GM21367 (cell line): ENCODE results near the gene TRAPPC12.
"Not testable (repeated sequence)": the region's sequence is repeated elsewhere in the genome, so short reads cannot be mapped to it uniquely, and the experiment has no call there.

Source experiments
- ATAC-seq: cut with Tn5 transposase; IDR thresholded peaks from one replicate; pipeline ENCODE4 v1.9.1; 2021; ENCODE audit not compliant: unreplicated experiment

Gene TRAPPC12

DNA sequence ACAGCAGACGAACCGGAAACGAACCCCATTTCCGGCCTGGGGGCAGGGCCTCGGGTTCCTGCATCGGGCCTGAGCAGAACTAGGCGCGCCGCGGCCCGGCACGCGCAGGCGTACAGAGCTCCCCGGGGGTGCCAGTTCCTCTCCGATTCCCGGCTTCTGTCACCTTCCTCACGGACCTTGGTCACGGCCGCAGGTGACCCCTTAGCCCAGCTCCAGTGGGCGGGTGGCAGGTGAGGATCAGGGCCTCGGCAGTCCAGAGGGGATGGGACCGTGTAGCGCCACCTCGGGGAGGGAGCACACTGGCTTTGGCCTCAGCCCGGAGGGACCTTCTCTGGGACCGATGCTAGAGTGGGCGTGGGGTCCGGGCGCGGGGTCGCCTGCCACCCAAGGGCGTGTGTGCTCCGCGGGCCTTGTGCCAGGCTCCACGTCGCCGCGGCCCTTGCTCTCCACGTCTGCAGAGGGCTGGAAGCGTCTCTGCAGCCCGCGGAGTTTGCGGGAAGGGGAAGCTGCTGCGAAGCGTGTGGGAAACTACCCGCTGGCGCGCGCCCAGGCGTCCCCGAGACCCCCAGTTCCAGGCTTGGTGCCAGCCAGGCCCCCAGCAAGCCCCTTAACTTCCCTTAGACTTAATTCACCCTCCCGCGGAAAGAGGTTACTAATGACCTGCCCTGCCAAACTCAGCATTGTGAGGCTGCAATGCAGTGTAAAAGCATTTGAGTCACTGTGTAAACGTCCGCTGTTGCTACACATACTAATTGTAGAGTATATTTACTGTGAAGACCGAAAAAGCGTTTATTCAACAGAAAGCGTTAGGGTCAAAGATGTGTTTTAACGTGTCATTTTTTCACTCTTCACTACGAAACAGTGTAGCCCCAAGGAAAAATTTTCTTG lies at the start of gene TRAPPC12:
Gene TRAPPC12, plus strand, starts transcription at position 48 of the 888 bp plus-strand sequence. CDS start 7,930 bp downstream, outside the sequence.
- peak; percentile 67 for ATAC-seq

DNA sequence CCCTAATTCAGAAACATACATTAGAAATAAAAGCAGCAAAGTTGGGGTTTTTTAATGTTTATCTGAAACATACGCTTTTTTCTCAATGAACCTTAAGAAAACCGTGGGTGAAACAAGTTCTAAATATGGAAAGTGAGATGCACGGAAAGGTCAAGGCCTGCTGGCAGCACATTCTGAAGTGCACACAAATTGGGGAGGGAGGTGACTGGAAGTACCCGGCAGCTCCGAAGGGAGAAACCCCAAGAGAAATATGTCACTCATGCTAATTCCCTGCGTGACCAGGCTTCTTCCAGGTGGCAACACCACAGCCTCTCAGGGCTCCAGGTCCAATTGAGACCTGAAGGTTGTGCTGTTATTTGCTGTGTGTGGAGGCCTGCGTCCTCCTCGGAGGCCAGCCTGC lies 47.4 kb upstream of the TRAPPC12 start:
- no peak for ATAC-seq

DNA sequence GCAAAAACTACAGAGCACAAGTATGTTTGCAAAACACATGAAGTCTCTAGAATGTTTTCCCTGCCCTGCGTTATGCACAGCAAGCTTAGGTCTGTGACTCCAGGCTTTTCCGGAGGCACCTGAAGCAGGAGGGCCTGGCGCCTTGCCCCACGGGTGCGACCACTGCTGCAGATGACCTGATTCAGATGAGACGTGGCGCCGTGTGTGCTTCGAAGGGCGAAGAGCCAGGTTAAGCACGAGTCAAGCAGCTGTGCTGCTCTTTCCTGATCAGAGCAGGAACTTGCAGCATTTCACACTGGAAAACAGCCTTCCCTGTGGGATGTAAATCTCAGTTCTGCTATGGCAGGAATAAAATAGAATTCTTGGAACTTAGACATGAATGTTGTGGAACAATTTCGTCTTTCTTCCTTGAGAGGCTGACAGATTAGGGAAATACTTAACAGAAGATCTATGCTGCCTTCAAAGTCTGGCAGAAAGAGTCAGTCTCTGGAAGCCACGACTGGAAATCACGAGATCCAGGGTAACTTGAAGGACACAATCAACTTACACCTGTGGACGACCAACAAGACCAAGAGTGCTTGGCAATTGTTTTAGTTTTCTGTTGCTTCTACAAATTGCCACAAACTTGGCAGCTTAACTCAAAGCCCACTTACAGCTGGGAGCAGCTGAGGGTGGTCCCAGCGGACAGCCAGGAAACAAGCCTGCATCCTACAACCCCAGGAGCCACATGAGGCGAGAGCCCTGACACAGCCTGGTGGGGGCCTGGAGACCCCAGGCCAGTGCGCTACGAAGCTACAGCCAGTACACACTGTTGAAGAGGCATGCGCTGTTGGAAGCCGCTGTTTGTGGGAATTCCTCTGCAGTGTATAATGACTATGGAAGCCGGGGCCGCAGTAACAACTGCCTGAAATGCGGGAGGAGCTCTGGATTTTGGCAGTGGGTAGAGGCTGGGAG lies 44.8 kb upstream of the TRAPPC12 start:
- no peak for ATAC-seq

DNA sequence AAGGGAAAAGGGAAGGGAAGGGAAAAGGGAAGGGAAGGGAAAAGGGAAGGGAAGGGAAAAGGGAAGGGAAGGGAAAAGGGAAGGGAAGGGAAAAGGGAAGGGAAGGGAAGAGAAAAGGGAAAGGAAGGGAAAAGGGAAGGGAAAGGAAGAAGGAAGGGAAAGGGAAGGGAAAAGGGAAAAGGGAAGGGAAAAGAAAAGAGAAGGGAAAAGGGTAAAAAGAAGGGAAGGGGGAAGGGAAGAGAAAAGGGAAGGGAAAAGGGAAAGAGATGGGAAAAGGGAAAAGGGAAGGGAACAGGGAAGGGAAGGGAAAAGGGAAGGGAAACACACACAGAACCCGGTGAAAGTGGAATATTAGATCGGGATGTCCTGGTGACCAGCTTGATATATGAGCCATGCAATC lies 42.6 kb upstream of the TRAPPC12 start:
- ATAC-seq = no peak

DNA sequence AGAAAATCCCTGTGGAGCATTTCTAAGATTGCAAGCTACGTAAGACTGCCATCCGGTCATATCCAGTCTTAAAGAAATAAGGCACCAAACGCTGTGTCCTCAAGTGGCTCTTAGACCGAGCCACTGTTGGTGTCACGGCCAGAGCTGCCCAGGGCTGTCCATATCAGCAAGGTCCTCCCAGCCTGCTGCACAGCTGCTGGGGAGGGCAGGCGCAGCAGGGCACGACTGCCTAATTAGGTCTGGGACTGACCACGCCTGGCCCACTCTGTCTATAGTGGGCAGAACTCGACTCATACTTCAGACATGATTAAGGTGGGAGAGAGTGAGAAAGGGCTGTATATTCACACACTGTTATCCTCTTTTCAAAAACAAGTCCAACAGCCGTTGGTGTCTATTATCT lies 41.2 kb upstream of the TRAPPC12 start:
- ATAC-seq = no peak

DNA sequence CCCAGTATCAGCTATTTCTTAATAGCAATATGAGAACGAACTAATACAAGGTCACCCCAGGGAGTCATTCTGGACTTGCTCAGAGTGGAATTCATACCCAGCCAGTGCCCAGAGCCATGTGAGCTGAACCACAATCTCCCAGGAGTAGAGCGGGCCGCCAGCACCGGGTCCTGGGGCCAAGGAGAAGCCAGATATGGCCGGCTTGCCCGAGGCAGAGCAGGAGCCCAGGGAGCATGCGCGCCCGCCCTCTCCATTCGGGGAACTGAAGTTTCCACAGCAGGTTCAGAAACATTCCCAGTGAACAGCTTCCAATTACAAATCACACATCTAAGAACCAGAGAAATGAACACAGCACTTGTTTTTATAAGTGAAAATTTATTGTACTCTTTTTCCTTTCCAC lies 39.4 kb upstream of the TRAPPC12 start:
- no peak for ATAC-seq

DNA sequence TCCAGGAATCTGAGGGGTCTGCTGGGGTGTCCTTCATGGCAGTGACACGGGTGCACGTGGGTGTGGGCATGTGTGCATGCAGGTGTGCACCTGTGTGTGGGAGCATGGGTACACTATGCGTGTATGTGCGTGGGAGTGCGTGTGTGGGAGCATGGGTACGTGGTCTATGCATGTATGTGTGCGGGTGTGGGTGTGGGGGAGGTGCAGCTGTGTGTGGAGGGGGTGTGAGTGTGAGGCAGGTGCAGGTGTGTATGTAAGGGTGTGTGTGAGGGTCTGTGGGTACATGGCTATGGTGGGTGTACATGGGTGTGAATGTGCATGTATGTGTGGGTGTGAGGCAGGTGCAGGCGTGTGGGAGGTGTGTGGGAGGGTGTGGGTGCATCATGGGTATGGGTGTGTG lies 38.2 kb upstream of the TRAPPC12 start:
- no peak for ATAC-seq

DNA sequence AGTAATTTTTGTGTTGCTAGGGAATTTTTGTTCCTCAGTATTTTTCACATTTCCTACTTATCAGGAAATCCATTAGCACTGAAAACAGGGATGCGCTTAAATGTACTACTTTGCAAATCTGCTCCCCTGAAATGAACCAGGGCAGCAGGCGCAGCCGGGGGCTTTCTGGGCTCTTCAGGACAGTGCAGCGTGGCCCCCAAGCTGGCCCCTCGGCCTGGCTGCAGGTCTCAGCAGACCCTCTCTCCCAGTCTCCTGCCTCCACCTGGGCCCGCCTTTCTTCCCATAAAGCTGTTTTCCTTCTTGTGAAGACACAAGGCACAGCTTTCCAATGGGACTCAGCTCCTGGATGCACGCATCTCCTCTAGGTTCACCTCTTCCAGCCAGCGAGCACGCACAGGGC lies 37.2 kb upstream of the TRAPPC12 start:
- no peak for ATAC-seq

DNA sequence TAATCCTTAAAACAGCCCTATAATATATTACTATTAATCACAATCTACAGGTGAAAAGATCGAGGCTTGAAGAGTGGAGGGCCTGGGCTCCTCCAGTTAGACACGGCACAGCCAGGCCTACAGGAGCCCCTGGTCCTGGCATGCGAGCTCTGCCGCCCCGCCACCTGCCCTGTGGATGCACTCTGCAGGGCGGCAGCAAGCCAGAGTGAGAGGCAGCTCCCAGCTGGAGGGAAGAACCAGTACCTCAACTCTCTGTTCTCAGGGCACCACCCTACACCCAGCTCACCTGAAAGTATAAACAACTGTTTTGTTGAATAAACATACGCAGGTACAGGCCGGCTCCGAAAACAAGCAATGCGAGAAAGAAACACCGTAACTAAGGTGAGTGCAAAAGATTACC lies 36.5 kb upstream of the TRAPPC12 start:
- no peak for ATAC-seq

DNA sequence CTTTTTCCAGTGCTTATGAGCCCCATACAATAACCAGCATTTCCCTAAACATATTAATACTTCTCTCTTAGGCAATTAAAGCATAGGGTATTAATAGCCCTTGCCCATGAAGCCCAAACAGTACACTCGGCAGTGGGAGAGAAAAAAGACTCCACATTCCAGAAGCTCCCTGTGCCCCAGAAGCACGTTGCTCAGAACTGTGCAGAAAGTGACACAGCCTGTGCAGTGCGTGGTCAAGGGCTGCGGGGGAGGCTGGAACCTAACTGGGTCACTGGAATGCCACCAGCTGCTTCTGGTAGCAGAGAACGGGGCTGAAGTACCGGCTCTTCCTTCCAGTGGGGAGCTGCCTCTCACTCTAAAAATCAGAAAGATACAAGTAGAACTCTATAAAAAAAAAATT lies 34.6 kb upstream of the TRAPPC12 start:
- ATAC-seq = no peak

DNA sequence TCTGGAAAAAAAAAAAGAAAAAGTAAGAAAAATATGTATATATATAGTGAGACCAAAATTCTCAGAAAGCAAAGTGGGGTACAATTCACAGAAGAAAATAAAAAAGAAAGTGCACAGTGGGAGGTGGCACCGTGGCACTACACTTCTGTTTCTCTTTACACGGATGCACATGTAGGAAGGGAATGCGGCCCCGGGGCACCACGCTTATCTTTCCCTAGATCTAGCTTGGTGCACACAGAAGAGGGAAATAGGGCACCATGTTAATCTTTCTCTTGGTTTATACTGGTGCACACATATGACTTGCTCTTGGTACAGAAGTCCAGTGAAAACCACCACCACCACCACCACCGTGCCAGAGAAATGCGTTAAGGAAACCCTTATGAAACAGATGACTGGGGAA lies 33.9 kb upstream of the TRAPPC12 start:
- no peak for ATAC-seq

DNA sequence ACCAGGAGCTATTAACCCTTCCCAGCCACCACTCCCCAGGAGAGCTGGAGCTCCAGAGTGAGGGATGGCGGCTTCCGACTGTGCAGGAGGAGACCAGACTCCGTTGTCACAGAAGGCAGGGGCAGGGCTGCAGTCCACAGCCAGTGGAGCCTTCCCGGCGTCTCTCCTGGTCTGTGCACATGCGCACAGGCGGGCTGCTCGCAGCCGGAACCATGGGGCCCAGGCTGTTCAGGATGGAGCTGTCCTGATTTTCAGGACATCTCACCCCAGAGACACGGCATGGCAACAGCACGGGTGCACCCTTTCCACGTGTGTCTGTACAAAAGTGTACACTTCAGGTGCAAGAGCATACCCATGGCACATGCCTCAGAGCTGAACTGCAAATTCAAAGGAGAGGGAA lies 30.7 kb upstream of the TRAPPC12 start:
- ATAC-seq = no peak

DNA sequence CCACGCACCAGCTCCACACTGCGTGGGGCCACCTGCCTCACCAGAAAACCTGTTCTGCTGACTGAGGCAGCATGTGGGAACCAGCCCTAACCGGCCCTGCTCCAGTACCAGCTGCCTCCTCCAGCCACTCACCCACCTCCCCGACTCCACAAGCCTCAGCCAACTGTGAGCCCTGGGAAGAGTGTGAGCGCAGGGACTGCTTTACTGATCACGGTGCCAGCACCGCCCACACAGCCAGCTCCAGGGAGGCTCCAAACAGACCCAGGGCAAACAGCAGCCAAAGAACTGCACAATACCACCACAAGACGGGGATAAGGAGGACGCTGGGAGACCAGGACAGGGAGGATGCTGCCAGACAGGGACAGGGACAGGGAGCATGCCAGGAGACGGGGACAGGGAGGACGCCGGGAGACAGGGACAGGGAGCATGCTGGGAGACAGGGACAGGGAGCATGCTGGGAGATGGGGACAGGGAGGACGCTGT lies 30.2 kb upstream of the TRAPPC12 start:
- no peak for ATAC-seq

DNA sequence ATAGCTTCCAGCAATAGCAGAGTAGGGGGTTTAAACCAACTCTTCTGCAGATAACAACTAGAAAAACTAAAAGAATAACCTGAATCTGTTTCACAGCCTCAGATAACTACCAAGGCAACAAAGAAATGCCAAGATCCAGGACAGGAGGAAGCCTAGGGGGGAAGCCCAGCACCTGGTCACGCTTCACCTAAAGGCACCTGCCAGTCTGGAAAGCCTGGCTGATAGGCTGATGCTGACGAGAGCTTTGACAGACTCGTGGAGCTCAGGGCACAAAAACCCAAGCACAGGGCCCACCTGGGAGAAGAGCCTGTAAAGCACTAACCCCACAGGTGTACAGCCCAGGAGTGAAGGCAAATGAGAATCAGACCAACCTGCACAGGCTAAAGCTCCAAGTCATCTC lies 24.5 kb upstream of the TRAPPC12 start:
- no peak for ATAC-seq

DNA sequence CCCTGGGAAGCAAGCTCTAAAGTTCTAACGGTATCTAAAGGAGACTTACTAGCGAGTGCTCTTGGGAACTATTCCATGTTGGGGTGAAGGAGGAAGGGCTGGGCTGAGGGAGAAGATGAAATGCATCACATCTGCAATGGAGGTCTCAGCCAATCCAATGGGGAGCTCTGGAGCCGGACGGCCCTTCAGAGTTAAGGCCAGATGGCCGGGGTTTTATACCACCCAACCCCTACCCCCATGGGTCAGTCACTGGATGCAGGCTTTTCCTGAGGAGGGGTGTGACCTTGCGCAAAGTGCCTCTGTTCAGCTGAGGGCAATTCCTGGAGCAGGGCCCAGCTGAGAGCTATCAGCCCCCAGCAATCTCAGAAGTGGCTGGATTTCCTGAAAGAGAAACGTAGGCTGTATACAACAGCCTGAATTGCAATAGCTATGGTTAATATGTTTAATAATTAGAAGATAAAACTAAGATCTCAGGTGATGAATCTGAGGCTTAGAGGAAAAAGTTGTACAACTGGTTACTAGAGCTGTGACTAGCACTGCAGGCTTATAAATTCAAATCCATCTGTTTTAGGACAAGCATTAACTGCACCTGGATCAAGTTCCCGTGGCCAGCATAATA lies 23.4 kb upstream of the TRAPPC12 start:
- no peak for ATAC-seq

DNA sequence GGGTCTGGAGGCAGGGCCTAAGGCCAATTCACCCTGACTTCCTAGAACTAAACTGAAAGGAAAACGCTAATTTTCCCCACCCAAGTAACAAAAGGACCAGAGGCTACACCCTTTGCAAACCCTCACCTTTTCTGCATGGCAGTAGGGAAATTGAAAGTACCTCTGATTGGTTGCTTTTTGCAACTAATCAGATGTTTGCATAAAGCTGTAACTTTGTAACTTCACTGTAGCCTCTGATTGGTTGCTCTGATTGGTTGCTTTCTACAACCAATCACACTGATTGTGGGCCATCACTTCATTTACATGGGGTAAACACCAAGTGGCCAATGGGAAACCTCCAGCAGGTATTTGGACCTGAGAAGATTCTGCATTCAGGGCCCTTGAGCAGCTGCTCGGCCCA lies 22.7 kb upstream of the TRAPPC12 start:
- no peak for ATAC-seq

DNA sequence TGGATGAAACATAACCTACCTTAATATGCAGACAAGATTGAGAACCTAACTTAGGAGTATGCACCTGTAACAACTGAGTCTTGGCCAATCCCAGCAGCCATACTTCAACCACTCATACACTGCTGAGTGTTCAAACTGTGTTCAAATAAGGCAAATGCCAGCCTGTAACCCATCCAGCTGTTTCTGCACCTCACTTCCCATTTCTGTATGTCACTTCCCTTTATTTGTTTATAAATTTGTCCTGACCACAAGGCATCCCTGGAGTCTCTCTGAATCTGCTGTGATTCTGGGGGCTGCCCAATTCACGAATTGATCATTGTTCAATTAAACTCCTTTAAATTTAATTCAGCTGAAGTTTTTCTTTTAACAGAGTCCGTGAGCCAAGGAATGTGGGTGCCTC lies 22.0 kb upstream of the TRAPPC12 start:
- ATAC-seq = not testable (repeated sequence)

DNA sequence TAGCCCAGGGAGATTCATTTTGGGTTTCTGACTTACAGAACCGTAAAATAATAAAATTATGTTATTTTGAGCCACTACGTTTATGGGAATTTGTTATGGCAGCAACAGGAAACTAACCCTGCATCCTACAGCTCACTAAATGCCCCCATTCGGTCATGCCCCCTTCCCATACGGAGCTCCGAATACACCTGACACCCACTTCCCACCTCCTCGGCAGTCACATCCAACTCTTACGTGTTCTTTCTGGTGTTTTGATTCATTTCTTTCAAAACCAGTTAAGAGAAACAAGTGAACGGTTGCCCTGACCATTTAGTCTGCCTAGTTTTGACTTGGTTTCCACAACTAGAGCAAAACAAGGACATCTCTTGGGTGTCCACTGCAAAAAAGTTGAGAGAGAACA lies 21.6 kb upstream of the TRAPPC12 start:
- no peak for ATAC-seq

DNA sequence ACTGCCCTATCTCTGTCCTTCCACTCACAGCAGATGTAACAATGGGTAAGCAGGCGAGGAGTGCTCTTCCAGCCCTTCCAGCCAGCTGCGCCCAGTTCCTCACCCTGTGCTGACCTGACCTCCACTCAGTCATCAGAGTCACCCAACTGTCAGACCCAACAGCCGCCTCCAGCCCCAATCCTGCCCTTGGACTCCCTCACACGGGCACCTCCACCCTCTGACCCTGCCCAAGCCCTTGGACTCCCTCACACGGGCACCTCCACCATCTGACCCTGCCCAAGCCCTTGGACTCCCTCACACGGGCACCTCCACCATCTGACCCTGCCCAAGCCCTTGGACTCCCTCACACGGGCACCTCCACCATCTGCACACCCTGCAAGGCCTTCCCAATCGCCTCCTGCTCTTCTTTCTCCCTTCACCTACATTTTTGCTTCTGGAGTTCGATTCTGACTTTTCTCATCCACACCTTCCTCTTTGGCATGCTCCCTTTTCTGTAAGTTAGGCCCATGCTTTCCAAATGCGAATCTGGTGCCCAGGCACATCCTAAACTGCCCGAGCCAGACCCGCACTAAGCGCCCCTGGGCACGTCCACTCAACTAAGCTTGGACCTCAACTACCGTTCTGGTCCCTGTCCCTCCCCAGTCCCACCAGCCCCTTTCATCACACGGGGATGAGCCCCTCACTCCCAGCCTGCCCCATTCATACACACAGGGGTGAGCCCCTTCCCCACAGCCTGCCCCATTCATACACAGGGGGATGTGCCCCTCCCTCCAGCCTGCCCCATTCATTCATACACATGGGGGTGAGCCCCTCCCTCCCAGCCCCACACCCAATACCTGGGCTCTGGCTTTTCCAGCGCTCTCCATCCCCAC lies 17.7 kb upstream of the TRAPPC12 start:
- ATAC-seq = no peak

DNA sequence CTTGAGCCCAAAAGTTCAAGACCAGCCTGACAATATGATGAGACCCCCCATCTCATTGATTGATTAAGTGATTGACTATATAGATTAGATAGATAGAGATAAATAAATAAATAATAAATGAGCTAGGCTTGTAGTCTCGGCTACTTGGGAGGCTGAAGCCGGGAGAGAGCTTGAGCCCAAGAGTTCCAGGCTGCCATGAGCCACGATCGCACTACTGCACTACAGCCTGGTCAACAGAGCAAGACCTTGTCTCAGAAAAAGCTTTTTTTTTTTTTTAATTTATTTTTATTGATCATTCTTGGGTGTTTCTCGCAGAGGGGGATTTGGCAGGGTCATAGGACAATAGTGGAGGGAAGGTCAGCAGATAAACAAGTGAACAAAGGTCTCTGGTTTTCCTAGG lies 14.3 kb upstream of the TRAPPC12 start:
- no peak for ATAC-seq
